MCF 10A (cell line): ENCODE data around the gene CEP170. TPM values are rescaled to one million over a fixed set of nuclear protein-coding genes. Genes with fewer than 3 reads are reported as not detected.

Experiments
- BruUV-seq: library from RNA; stranded (reverse); fragments of 400-500 nt; replicated peaks from 2 replicates; lab custom pipeline; 2021; lab: Mats Ljungman, UMichigan
- CTCF ChIA-PET: fragments of 300-600 bp; sonication (Branson Sonifier 250); formaldehyde crosslinking; extraction: SDS; loops from one replicate; lab custom pipeline; 2021; ENCODE audit warnings: antibody characterized with exemption, inconsistent platforms; lab: Yijun Ruan, JAX
- POLR2A ChIA-PET: fragments of 300-600, 350-650 bp; sonication (Branson Sonifier 250); formaldehyde crosslinking; extraction: SDS; loops from one replicate; lab custom pipeline; 2020; ENCODE audit warnings: antibody characterized with exemption, inconsistent platforms; lab: Yijun Ruan, JAX
- DNase-seq: peaks from one replicate; pipeline ENCODE4 v3.0.0-alpha.2; 2018; ENCODE audit not compliant: unreplicated experiment
- H3K27ac Mint-ChIP-seq: one replicate; pipeline ENCODE4 v1.8.0; 2022; ENCODE audit warnings: mild to moderate bottlenecking, low read depth, mixed read lengths; ENCODE audit not compliant: unreplicated experiment
- H3K27me3 Mint-ChIP-seq: one replicate; pipeline ENCODE4 v1.8.0; 2022; ENCODE audit warnings: mixed read lengths; ENCODE audit not compliant: insufficient read depth, unreplicated experiment
- H3K36me3 Mint-ChIP-seq: one replicate; pipeline ENCODE4 v1.8.0; 2022; ENCODE audit warnings: mild to moderate bottlenecking, moderate library complexity, mixed read lengths; ENCODE audit not compliant: insufficient read depth, unreplicated experiment
- H3K4me1 Mint-ChIP-seq: one replicate; pipeline ENCODE4 v1.8.0; 2022; ENCODE audit warnings: mixed read lengths; ENCODE audit not compliant: insufficient read depth, unreplicated experiment
- H3K4me3 Mint-ChIP-seq: one replicate; pipeline ENCODE4 v1.8.0; 2022; ENCODE audit warnings: mild to moderate bottlenecking, moderate library complexity, mixed read lengths; ENCODE audit not compliant: unreplicated experiment
- H3K9me3 Mint-ChIP-seq: one replicate; pipeline ENCODE4 v1.8.0; 2022; ENCODE audit warnings: mixed read lengths; ENCODE audit not compliant: unreplicated experiment
- intact Hi-C: fragments of 100-400 bp; cut with micrococcal nuclease; formaldehyde crosslinking; loops from 2 replicates; pipeline ENCODE4 v1.14.1; 2022
- total RNA-seq: library from RNA; stranded (reverse); gene quantifications from 2 replicates; pipeline ENCODE4 v1.2.3, GENCODE V29; 2022
- TF ChIP-seq, protein P1 (sequence below): fragments of 200-600 bp; IDR thresholded peaks from one replicate; pipeline ENCODE4 v1.8.0; 2022; ENCODE audit warnings: antibody characterized with exemption, mild to moderate bottlenecking; ENCODE audit not compliant: unreplicated experiment

CEP170 gene
- total RNA-seq, 1 experiment from 2014 or later: 182 TPM

DNA sequence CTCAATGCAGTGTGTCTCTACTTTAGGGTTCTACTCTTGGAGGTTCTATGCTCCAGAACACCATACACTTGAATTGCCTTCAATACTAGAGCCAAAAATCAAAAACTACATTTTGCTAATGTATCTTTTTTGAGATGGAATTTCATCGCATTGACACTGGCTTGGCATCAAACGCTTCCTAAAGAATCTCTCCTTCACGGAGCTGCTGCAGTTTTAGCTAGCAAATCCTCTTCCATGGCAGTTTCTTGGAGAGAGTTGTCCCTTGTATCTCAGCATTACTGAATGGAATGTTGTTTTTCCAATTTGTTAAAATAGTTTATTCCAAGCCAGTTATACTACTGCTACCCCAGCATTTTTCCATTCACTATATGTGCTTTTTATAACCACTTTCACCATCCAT lies 18.4 kb upstream of the CEP170 start:
- Mint-ChIP-seq H3K27me3 (no peaks in the 10 kb centered on the region), H3K4me1 (peaks cover 13% of the 10 kb centered on the region), H3K27ac (no peak overlapping the region), H3K9me3 (no peaks in the 10 kb centered on the region), H3K4me3 (no peak overlapping the region), H3K36me3 (peaks cover 70% of the 10 kb centered on the region)
- TF ChIP-seq, protein P1, sequence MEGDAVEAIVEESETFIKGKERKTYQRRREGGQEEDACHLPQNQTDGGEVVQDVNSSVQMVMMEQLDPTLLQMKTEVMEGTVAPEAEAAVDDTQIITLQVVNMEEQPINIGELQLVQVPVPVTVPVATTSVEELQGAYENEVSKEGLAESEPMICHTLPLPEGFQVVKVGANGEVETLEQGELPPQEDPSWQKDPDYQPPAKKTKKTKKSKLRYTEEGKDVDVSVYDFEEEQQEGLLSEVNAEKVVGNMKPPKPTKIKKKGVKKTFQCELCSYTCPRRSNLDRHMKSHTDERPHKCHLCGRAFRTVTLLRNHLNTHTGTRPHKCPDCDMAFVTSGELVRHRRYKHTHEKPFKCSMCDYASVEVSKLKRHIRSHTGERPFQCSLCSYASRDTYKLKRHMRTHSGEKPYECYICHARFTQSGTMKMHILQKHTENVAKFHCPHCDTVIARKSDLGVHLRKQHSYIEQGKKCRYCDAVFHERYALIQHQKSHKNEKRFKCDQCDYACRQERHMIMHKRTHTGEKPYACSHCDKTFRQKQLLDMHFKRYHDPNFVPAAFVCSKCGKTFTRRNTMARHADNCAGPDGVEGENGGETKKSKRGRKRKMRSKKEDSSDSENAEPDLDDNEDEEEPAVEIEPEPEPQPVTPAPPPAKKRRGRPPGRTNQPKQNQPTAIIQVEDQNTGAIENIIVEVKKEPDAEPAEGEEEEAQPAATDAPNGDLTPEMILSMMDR: no peak
- DNase-seq: no peak
- CTCF ChIA-PET: interaction anchor here (0.7 to 2.1 kb wide), 8 partner anchors 11 to 1668 kb away, joined by 3 to 8 read pairs (median 6); partner anchors contain the start of genes CEP170 and SDCCAG8
- BruUV-seq: no TSS peak
- intact Hi-C loops: no loop called here
- POLR2A ChIA-PET: interaction anchor here (1.4 to 3.7 kb wide), 6 partner anchors 12 to 40 kb away, joined by 3 to 31 read pairs (median 8); partner anchors contain the start of genes CEP170 and SDCCAG8

DNA sequence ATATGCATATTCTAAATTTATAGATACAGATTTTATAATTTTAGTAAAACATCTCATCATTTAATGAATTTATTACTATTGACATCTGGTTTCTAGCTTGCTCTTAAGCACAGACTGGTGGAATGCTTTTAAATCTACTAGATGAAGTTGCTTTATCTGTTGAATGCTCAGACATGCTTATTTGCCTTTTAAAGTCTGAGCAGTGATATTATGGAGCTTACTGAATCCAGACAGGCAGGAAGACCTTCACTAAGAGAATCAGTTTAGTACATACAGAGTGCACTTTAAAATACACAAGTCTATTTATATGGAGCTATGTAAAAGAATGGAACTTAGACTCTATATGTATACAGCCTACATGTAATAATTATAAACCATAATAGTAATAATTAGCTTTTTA lies 17.3 kb upstream of the CEP170 start:
- BruUV-seq: no TSS peak
- DNase-seq: no peak
- no peaks in the 10 kb centered on the region for H3K9me3 Mint-ChIP-seq
- POLR2A ChIA-PET: interaction anchor here (0.8 to 3.7 kb wide), 12 partner anchors 9 to 50 kb away, joined by 3 to 31 read pairs (median 4); partner anchors contain the start of genes CEP170 and SDCCAG8
- no peak overlapping the region for H3K4me3 Mint-ChIP-seq
- H3K27me3 Mint-ChIP-seq: no peaks in the 10 kb centered on the region
- peaks cover 24% of the 10 kb centered on the region for H3K4me1 Mint-ChIP-seq
- CTCF ChIA-PET: interaction anchor here (0.8 to 2.1 kb wide), 6 partner anchors 8 to 52 kb away, joined by 4 to 8 read pairs (median 6); partner anchors contain the start of genes CEP170 and SDCCAG8
- H3K27ac Mint-ChIP-seq: no peak overlapping the region
- intact Hi-C loops: no loop called here
- peaks cover 65% of the 10 kb centered on the region for H3K36me3 Mint-ChIP-seq
- TF ChIP-seq, protein P1: no peak

DNA sequence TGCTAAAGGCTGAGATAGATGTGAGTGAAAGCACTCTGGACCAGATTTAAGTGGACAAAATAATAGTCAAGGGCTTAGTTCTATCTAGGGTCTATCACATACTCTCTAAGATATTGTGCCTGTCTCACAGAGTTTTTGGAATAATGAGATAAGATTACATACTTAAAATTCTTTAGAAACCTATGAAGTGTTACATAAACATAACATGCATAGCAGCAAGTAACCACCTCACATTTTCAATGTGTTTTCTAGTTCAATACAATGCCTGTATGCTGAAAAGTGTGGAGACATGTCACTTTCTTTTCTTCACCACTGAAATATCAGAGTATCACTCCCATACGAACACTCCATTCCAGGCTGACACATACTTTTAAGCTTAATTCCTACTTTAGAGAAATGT lies 16.9 kb upstream of the CEP170 start:
- H3K4me1 Mint-ChIP-seq: peaks cover 24% of the 10 kb centered on the region
- H3K27me3 Mint-ChIP-seq: no peaks in the 10 kb centered on the region
- no peaks in the 10 kb centered on the region for H3K9me3 Mint-ChIP-seq
- POLR2A ChIA-PET: interaction anchor here (0.8 to 3.7 kb wide), 12 partner anchors 9 to 51 kb away, joined by 3 to 31 read pairs (median 4); partner anchors contain the start of genes CEP170 and SDCCAG8
- intact Hi-C loops: no loop called here
- CTCF ChIA-PET: interaction anchor here (1.8 kb wide), 1 partner anchor 52 kb away, joined by 8 read pairs; no protein-coding TSS in a partner anchor
- peaks cover 67% of the 10 kb centered on the region for H3K36me3 Mint-ChIP-seq
- H3K4me3 Mint-ChIP-seq: no peak overlapping the region
- no peak overlapping the region for H3K27ac Mint-ChIP-seq
- BruUV-seq: no TSS peak
- TF ChIP-seq, protein P1: no peak
- no peak for DNase-seq

DNA sequence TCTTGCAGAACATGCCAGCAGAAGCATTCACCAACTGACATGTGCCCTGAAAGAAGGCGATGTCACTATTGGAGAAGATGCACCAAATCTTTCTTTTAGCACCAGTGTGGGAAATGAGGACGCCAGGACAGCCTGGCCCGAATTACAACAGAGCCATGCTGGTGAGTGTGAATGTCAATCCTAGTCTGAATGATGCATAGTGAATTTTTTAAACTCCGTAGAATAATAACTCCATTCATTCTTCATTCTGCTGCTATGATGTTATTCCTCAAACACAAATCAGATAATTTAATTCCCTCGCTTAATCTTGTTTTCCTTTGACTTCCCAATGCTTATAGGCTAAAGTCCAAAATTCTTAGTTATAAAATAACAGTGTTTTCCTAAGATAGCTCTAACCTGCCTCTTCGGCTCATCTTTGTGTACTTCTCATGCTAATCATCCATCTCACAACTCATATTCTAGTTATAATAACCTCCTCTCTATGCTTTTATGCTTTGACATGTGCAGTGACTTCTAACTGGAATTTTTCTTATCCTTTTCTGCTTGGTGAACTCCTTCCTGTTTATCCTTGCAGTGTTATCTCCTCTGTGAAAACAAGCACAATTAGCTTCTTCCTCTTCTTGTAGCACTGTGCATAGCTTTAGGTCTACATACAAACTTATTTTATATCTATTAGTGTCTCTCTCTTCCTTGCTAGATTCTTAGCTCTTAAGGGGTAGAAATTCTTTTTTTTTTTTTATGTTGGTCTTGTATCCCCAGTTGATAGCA lies 15.2 kb upstream of the CEP170 start:
- ChIA-PET CTCF (interaction anchor here (0.7 to 0.8 kb wide), 2 partner anchors 9 to 52 kb away, joined by 3 read pairs; no protein-coding TSS in a partner anchor), POLR2A (interaction anchor here (1.3 to 9.4 kb wide), 2 partner anchors 14 to 17 kb away, joined by 3 to 161 read pairs; partner anchors contain the start of genes CEP170 and SDCCAG8)
- peaks cover 24% of the 10 kb centered on the region for H3K4me1 Mint-ChIP-seq
- BruUV-seq: no TSS peak
- intact Hi-C loops: no loop called here
- TF ChIP-seq, protein P1: no peak
- no peaks in the 10 kb centered on the region for H3K9me3 Mint-ChIP-seq
- no peak overlapping the region for H3K27ac Mint-ChIP-seq
- no peaks in the 10 kb centered on the region for H3K27me3 Mint-ChIP-seq
- DNase-seq: no peak
- H3K36me3 Mint-ChIP-seq: peaks cover 58% of the 10 kb centered on the region
- no peak overlapping the region for H3K4me3 Mint-ChIP-seq
